Measurements from ENCODE around the gene BATF. TPM values are rescaled to one million over a fixed set of nuclear protein-coding genes. Genes with fewer than 3 reads are reported as not detected.
A peak's percentile ranks its signal among the peaks of the same experiment; 100 is the strongest.
"Not testable (repeated sequence)": the region's sequence is repeated elsewhere in the genome, so short reads cannot be mapped to it uniquely, and the experiment has no call there.

BATF gene, protein sequence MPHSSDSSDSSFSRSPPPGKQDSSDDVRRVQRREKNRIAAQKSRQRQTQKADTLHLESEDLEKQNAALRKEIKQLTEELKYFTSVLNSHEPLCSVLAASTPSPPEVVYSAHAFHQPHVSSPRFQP
- total RNA-seq (2021; ENCODE audit: unreplicated experiment), result not detected
- polyA plus RNA-seq (2012; ENCODE audit: insufficient read length), result not detected
- Bru-seq, nascent RNA, result percentile 16 among the genes with signal in this experiment
- BruChase-seq, experiment 1, labeled RNA remaining after a 2-hour chase, result percentile 10 among the genes with signal in this experiment
- percentile 16 among the genes with signal in this experiment for BruChase-seq, experiment 2, labeled RNA remaining after a 6-hour chase
- long read RNA-seq, result 0 reads

DNA sequence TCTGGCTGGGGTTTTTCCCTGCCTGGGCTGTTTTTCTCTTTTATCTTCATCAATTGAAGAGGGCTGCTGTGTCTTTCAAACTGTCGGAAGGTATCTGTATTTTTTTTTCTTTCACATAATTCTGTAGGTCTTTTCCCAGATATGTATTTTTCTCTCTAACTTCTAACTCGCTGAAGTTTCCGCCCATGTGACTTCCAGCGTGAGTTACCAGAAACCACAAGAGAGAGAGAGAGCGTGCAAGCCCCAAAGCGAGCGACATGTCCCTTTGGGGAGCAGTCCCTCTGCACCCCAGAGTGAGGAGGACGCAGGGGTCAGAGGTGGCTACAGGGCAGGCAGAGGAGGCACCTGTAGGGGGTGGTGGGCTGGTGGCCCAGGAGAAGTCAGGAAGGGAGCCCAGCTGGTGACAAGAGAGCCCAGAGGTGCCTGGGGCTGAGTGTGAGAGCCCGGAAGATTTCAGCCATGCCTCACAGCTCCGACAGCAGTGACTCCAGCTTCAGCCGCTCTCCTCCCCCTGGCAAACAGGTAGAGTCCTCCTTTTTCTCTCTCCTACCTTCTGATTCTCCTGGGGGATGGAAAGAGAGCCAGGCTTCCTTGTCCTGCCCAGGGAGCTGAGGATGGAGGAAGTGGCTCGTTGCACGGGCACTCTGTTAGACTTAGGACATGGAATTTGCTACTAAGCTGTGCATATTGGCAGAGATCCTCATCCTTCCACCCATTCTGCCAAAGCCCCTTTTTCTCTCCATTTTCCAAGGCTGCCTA is at the start of gene BATF:
Gene BATF (plus strand): TSS at position 246 of the 759 bp plus-strand sequence. CDS start 214 bp downstream, at position 460.
- no peaks in the 10 kb centered on the region for H3K27me3 ChIP-seq (ENCODE audit: control insufficient read depth, insufficient read depth, low read length)
- H3K36me3 ChIP-seq (ENCODE audit: control insufficient read depth, insufficient read depth, low read length), result no peaks in the 10 kb centered on the region
- BruUV-seq (replicated peaks), result no TSS peak
- TF ChIP-seq POLR2AphosphoS5 (IDR thresholded peaks at IDR 0.05; ENCODE audit: low read depth, low read length) (no peak), SIN3A (IDR thresholded peaks at IDR 0.05; ENCODE audit: borderline replicate concordance, insufficient read depth, low read depth, low read length) (no peak), TCF7L2 (IDR thresholded peaks at IDR 0.05; ENCODE audit: low read depth, low read length) (no peak)
- TF ChIP-seq, protein P1, sequence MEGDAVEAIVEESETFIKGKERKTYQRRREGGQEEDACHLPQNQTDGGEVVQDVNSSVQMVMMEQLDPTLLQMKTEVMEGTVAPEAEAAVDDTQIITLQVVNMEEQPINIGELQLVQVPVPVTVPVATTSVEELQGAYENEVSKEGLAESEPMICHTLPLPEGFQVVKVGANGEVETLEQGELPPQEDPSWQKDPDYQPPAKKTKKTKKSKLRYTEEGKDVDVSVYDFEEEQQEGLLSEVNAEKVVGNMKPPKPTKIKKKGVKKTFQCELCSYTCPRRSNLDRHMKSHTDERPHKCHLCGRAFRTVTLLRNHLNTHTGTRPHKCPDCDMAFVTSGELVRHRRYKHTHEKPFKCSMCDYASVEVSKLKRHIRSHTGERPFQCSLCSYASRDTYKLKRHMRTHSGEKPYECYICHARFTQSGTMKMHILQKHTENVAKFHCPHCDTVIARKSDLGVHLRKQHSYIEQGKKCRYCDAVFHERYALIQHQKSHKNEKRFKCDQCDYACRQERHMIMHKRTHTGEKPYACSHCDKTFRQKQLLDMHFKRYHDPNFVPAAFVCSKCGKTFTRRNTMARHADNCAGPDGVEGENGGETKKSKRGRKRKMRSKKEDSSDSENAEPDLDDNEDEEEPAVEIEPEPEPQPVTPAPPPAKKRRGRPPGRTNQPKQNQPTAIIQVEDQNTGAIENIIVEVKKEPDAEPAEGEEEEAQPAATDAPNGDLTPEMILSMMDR (IDR thresholded peaks at IDR 0.05), result no peak
- TF ChIP-seq, protein P2, sequence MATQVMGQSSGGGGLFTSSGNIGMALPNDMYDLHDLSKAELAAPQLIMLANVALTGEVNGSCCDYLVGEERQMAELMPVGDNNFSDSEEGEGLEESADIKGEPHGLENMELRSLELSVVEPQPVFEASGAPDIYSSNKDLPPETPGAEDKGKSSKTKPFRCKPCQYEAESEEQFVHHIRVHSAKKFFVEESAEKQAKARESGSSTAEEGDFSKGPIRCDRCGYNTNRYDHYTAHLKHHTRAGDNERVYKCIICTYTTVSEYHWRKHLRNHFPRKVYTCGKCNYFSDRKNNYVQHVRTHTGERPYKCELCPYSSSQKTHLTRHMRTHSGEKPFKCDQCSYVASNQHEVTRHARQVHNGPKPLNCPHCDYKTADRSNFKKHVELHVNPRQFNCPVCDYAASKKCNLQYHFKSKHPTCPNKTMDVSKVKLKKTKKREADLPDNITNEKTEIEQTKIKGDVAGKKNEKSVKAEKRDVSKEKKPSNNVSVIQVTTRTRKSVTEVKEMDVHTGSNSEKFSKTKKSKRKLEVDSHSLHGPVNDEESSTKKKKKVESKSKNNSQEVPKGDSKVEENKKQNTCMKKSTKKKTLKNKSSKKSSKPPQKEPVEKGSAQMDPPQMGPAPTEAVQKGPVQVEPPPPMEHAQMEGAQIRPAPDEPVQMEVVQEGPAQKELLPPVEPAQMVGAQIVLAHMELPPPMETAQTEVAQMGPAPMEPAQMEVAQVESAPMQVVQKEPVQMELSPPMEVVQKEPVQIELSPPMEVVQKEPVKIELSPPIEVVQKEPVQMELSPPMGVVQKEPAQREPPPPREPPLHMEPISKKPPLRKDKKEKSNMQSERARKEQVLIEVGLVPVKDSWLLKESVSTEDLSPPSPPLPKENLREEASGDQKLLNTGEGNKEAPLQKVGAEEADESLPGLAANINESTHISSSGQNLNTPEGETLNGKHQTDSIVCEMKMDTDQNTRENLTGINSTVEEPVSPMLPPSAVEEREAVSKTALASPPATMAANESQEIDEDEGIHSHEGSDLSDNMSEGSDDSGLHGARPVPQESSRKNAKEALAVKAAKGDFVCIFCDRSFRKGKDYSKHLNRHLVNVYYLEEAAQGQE (IDR thresholded peaks at IDR 0.05; ENCODE audit: insufficient read depth in 1 of 2, low read depth in 2 of 2, low read length in 1 of 2), result no peak
- no peaks in the 10 kb centered on the region for H3K4me1 ChIP-seq (ENCODE audit: control insufficient read depth, insufficient read depth, low read length)
- H3K9me3 ChIP-seq (ENCODE audit: control insufficient read depth, insufficient read depth, low read depth, low read length), result no peaks in the 10 kb centered on the region
- in situ Hi-C loops (cut with HindIII; ENCODE audit: low pct_unique_long_range_greater_than_20kb, low sequenced_read_pairs) (no loop called here), intact Hi-C loops (cut with micrococcal nuclease; ENCODE audit: unreplicated experiment) (no loop called here)
- no peak within 1 kb of the TSS for H3K27ac ChIP-seq (ENCODE audit: low read length)
- no peak within 1 kb of the TSS for H3K4me3 ChIP-seq (ENCODE audit: low read depth in 2 of 2, low read length in 2 of 2)
- no peak for ATAC-seq
- ChIA-PET POLR2A (no interaction called here), CTCF (no interaction called here)
- DNase-seq (ENCODE audit: low read depth, low spot score), result no peak

DNA sequence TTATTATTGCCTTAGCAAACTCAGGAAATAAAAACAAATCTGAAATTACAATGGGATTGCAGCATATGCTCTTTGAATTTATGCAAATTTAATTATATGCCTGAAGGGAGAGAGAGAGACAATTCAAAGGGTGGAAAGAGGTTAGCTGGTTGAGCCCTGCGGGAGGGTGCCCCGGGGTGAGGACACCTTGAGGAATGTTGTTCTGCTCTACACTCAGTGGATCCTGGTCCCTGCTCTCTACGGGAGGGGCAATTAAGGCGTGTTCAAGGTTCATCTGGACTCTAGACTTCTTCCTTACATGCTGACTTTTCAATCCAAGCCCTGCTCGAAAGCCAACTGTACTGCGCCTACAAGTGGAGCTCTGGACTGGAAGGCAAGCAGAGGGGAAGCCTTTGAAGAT is 48.1 kb upstream of the BATF start:
- CTCF ChIA-PET, ATAC-seq: not testable (repeated sequence)

More for the DNA sequence above, 48.1 kb upstream of the BATF start:
- H3K36me3 ChIP-seq (ENCODE audit: control insufficient read depth, insufficient read depth, low read length); H3K27me3 ChIP-seq (ENCODE audit: control insufficient read depth, insufficient read depth, low read length); H3K4me3 ChIP-seq (ENCODE audit: low read depth in 2 of 2, low read length in 2 of 2); POLR2A ChIA-PET; H3K4me1 ChIP-seq (ENCODE audit: control insufficient read depth, insufficient read depth, low read length); intact Hi-C loops (cut with micrococcal nuclease; ENCODE audit: unreplicated experiment); H3K27ac ChIP-seq (ENCODE audit: low read length); DNase-seq (ENCODE audit: low read depth, low spot score); BruUV-seq (replicated peaks); H3K9me3 ChIP-seq (ENCODE audit: control insufficient read depth, insufficient read depth, low read depth, low read length); in situ Hi-C loops (cut with HindIII; ENCODE audit: low pct_unique_long_range_greater_than_20kb, low sequenced_read_pairs): not testable (repeated sequence)
